HEK293 (cell line): ENCODE results near the gene FCGR3A.
A peak's percentile ranks its signal among the peaks of the same experiment; 100 is the strongest.
"Not testable (repeated sequence)": the region's sequence is repeated elsewhere in the genome, so short reads cannot be mapped to it uniquely, and the experiment has no call there.

Source experiments
- CTCF ChIA-PET: fragments of 350-600 bp; formaldehyde crosslinking; extraction: SDS; loops from one replicate; lab custom pipeline; 2021; ENCODE audit warnings: antibody characterized with exemption; lab: Yijun Ruan, JAX
- POLR2A ChIA-PET: fragments of 300-600 bp; formaldehyde crosslinking; extraction: SDS; loops from one replicate; lab custom pipeline; 2020; ENCODE audit warnings: antibody characterized with exemption, inconsistent platforms; lab: Yijun Ruan, JAX
- H3K27ac ChIP-seq: fragments of 200-500 bp; sonication (Bioruptor generic); 2 replicates; pipeline ENCODE4 v1.5.1; 2014; ENCODE audit warnings: low read depth, low read length, control low read depth, inconsistent platforms; ENCODE audit errors: extremely low read depth
- H3K36me3 ChIP-seq, 2 experiments: fragments of 200-500 bp in 1 of 2; sonication (Bioruptor generic) in 1 of 2; 1 replicate in 1 of 2; 2 replicates in 1 of 2; pipeline ENCODE4 v1.5.1; 2014 to 2017; ENCODE audit warnings: inconsistent platforms in 2 of 2, low read length in 2 of 2; ENCODE audit not compliant: control insufficient read depth in 2 of 2, insufficient read depth in 1 of 2
- H3K4me1 ChIP-seq: fragments of 200-500 bp; sonication (Bioruptor generic); 2 replicates; pipeline ENCODE4 v1.5.1; 2014; ENCODE audit warnings: mild to moderate bottlenecking, low read length, inconsistent platforms; ENCODE audit not compliant: control insufficient read depth, insufficient read depth
- H3K4me3 ChIP-seq: 2 replicates; pipeline ENCODE4 v1.5.1; 2011; ENCODE audit warnings: low read depth, mild to moderate bottlenecking, control low read depth, low read length, moderate library complexity
- H3K9me3 ChIP-seq: fragments of 200-500 bp; sonication (Bioruptor generic); 2 replicates; pipeline ENCODE4 v1.5.1; 2014; ENCODE audit warnings: low read depth, low read length, inconsistent platforms; ENCODE audit not compliant: control insufficient read depth, insufficient read depth
- GLIS1 ChIP-seq: fragments of 450-650 bp; formaldehyde crosslinking; IDR thresholded peaks from 2 replicates; pipeline ENCODE4 v1.5.1; 2016; ENCODE audit warnings: missing biosample characterization, missing genetic modification characterization
- PRDM10 ChIP-seq: fragments of 450-650 bp; formaldehyde crosslinking; IDR thresholded peaks from 2 replicates; pipeline ENCODE4 v1.5.1; 2016; ENCODE audit warnings: missing biosample characterization, missing genetic modification characterization
- ZBTB26 ChIP-seq: fragments of 450-650 bp; formaldehyde crosslinking; optimal IDR thresholded peaks from 2 replicates; pipeline ENCODE3; 2016; ENCODE audit warnings: missing biosample characterization, mild to moderate bottlenecking, missing genetic modification characterization
- ZBTB48 ChIP-seq: fragments of 450-650 bp; formaldehyde crosslinking; IDR thresholded peaks from 2 replicates; pipeline ENCODE4 v1.5.1; 2016; ENCODE audit warnings: missing biosample characterization, missing genetic modification characterization
- ZBTB6 ChIP-seq: fragments of 450-650 bp; formaldehyde crosslinking; IDR thresholded peaks from 2 replicates; pipeline ENCODE4 v1.5.1; 2017; ENCODE audit warnings: missing biosample characterization, missing genetic modification characterization
- ZNF362 ChIP-seq: fragments of 450-650 bp; formaldehyde crosslinking; IDR thresholded peaks from 2 replicates; pipeline ENCODE4 v1.5.1; 2016; ENCODE audit warnings: missing biosample characterization, missing genetic modification characterization
- ZNF394 ChIP-seq: fragments of 450-650 bp; formaldehyde crosslinking; IDR thresholded peaks from 2 replicates; pipeline ENCODE4 v1.5.1; 2016; ENCODE audit warnings: missing biosample characterization, missing genetic modification characterization, mild to moderate bottlenecking, moderate library complexity, borderline replicate concordance

Gene FCGR3A

GRCh38 chr1:161529463-161530104 is 20.0 kb downstream of the FCGR3A start:
- not testable (repeated sequence) for H3K27ac ChIP-seq

GRCh38 chr1:161528550-161528949 is 21.1 kb downstream of the FCGR3A start:
- H3K9me3 ChIP-seq, H3K4me3 ChIP-seq, H3K36me3 ChIP-seq, POLR2A ChIA-PET, H3K4me1 ChIP-seq, CTCF ChIA-PET, H3K27ac ChIP-seq: not testable (repeated sequence)

More at GRCh38 chr1:161529463-161530104, 20.0 kb downstream of the FCGR3A start:
- not testable (repeated sequence) for H3K36me3 ChIP-seq
- TF ChIP-seq ZBTB6 (tag by site-specific recombination) (peak; percentile 87), ZNF394 (tag by site-specific recombination) (peak; percentile 91), ZBTB48 (tag by site-specific recombination) (0 out of 2 replicates have a peak, but pooled peaks have one; percentile 31), PRDM10 (tag by site-specific recombination) (peak; percentile 85), ZBTB26 (tag by site-specific recombination) (peak; percentile 39), GLIS1 (tag by site-specific recombination) (0 out of 2 replicates have a peak, but pooled peaks have one; percentile 14), ZNF362 (tag by site-specific recombination) (peak; percentile 44; the same call in 1 of the 2 replicates)
- TF ChIP-seq, all 188 proteins: peak for 7; not testable (repeated sequence) for 181
- not testable (repeated sequence) for H3K9me3 ChIP-seq, H3K4me1 ChIP-seq
- ChIA-PET POLR2A (interaction anchor here (1.2 kb wide), 1 partner anchor 80 kb away, joined by 4 read pairs; no protein-coding TSS in a partner anchor), CTCF (interaction anchor here (1.9 kb wide), 1 partner anchor 42 kb away, joined by 6 read pairs; no protein-coding TSS in a partner anchor)
- H3K4me3 ChIP-seq: peak overlapping the region; percentile 39

GRCh38 chr1:161525918-161526317 is 23.7 kb downstream of the FCGR3A start:
- H3K9me3 ChIP-seq, H3K4me3 ChIP-seq, H3K36me3 ChIP-seq, H3K27ac ChIP-seq, POLR2A ChIA-PET, H3K4me1 ChIP-seq, CTCF ChIA-PET: not testable (repeated sequence)

GRCh38 chr1:161525321-161525720 is 24.3 kb downstream of the FCGR3A start:
- H3K27ac ChIP-seq, H3K4me3 ChIP-seq, POLR2A ChIA-PET, H3K36me3 ChIP-seq, CTCF ChIA-PET, H3K9me3 ChIP-seq, H3K4me1 ChIP-seq: not testable (repeated sequence)
